Measurements from ENCODE around the gene UPF3A.

GRCh38 chr13:114338959-114339358 is 57.6 kb downstream of the UPF3A start:
- no peak for TF ChIP-seq EZH2 (IDR thresholded peaks at IDR 0.05)
- no peak for TF ChIP-seq POLR2AphosphoS5 (IDR thresholded peaks at IDR 0.05; ENCODE audit: borderline replicate concordance, low read depth, low read length)
- no peak for TF ChIP-seq FOXP2 (optimal IDR thresholded peaks at IDR 0.05; ENCODE audit: control extremely low read depth, extremely low read length, insufficient read depth)
